ENCODE data around the gene BEND3.

Gene BEND3

DNA sequence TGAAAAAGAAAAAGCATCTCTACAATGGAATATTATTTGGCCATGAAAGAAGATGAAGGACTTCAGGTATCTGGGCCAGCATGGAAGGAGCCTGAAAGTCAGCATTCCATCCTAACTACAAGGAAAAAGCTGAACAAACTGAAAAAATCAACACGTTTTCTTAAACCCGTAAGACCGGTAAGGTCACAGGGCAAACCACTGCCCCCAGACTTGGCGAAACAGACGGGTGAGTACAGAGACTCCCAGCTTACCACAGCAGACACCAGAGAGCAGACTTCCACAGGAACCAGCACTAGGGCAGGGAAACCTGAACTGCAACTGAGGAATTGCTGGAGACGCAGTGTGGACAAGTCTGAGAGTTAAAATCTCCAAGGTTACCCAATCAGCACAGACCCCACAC, 31.4 kb downstream of the BEND3 start:
- no peak for DNase-seq
- no peak overlapping the region for H3K4me3 ChIP-seq (ENCODE audit: low read depth, low read length)
- H3K27ac ChIP-seq, result no peak overlapping the region
- H3K27me3 ChIP-seq (replicated peaks), result no peaks in the 10 kb centered on the region
- TF ChIP-seq, protein P1, sequence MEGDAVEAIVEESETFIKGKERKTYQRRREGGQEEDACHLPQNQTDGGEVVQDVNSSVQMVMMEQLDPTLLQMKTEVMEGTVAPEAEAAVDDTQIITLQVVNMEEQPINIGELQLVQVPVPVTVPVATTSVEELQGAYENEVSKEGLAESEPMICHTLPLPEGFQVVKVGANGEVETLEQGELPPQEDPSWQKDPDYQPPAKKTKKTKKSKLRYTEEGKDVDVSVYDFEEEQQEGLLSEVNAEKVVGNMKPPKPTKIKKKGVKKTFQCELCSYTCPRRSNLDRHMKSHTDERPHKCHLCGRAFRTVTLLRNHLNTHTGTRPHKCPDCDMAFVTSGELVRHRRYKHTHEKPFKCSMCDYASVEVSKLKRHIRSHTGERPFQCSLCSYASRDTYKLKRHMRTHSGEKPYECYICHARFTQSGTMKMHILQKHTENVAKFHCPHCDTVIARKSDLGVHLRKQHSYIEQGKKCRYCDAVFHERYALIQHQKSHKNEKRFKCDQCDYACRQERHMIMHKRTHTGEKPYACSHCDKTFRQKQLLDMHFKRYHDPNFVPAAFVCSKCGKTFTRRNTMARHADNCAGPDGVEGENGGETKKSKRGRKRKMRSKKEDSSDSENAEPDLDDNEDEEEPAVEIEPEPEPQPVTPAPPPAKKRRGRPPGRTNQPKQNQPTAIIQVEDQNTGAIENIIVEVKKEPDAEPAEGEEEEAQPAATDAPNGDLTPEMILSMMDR (IDR thresholded peaks at IDR 0.05; ENCODE audit: low read depth, low read length, missing control alignments), result no peak
- H3K36me3 ChIP-seq (replicated peaks), result no peaks in the 10 kb centered on the region
- in situ Hi-C loops (cut with HindIII; ENCODE audit: low pct_ligation_motif_present, low sequenced_read_pairs), result no loop called here

DNA sequence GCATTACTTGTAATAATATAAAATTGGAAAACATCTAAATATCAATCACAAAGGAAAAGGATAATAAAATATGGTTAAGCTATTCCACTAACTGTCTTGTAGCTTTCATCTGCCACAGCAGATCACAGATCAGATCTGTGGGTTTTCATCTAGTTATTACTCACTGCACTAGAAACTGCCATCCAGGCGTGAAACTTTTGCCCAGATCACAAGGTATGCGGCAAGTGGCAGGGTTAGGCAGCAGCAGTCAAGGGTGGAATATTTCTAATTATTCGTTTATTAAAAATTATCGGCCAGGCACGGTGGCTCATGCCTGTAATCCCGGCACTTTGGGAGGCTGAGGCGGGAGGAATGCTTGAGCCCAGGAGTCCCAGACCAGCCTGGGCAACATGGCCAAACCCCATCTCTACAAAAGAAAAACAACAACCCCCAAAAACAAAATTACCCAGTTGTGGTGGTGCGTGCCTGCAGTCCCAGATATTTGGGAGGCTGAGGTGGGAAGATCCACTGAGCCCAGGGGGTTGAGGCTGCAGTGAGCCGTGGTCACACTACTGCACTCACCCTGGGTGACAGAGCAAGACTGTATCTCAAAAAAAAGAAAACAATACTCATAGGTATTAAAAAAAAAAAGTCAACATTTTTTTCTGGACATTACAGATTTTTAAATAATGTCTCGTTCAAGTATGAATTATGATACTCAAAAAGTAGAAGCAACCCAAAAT, 32.1 kb downstream of the BEND3 start:
- H3K27me3 ChIP-seq (replicated peaks), result no peaks in the 10 kb centered on the region
- no peak for DNase-seq
- TF ChIP-seq, protein P1 (IDR thresholded peaks at IDR 0.05; ENCODE audit: low read depth, low read length, missing control alignments), result no peak
- H3K36me3 ChIP-seq (replicated peaks), result no peaks in the 10 kb centered on the region
- H3K27ac ChIP-seq, result no peak overlapping the region
- in situ Hi-C loops (cut with HindIII; ENCODE audit: low pct_ligation_motif_present, low sequenced_read_pairs), result no loop called here
- H3K4me3 ChIP-seq (ENCODE audit: low read depth, low read length), result no peak overlapping the region

DNA sequence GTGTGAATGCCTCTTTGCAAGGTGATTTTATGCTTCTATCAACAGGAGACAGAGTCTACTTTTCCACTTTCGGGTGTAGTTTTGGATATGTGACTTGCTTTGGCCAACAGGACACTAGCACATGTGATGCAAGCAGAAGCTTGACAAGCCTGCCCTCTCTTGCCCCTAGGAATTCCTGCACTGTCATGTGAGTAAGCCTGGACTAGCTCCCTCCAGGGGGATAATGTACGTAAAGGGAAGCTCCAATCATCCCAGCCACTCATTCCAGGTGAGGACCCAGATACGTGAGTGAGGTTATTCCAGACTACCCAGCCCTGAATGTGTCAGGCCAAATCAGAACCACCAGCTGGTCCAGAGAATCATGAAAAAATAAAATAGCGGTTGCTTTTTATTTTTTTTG, 33.3 kb downstream of the BEND3 start:
- Histone ChIP-seq H3K4me3 (ENCODE audit: low read depth, low read length) (no peak overlapping the region), H3K27me3 (replicated peaks) (no peaks in the 10 kb centered on the region), H3K27ac (no peak overlapping the region), H3K36me3 (replicated peaks) (no peaks in the 10 kb centered on the region)
- no peak for DNase-seq
- TF ChIP-seq, protein P1 (IDR thresholded peaks at IDR 0.05; ENCODE audit: low read depth, low read length, missing control alignments), result no peak
- in situ Hi-C loops (cut with HindIII; ENCODE audit: low pct_ligation_motif_present, low sequenced_read_pairs), result no loop called here

DNA sequence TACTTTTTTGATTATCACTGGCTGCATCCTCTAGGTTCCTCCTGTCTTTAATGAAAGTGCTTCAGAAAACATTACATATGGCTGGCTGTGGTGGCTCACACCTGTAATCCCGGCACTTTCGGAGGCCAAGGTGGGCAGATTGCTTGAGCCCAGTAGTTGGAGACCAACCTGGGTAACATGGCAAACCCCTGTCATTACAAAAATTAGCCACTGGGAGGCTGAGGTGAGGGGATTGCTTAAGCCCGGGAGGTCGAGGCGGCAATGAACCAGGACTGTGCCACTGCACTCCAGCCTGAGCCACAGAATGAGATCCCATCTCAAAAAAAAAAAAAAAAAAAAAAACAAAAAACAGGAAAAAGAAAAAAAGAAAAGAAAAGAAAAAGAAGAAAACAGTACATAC, 35.3 kb downstream of the BEND3 start:
- Histone ChIP-seq H3K27me3 (replicated peaks) (no peaks in the 10 kb centered on the region), H3K4me3 (ENCODE audit: low read depth, low read length) (no peak overlapping the region), H3K36me3 (replicated peaks) (no peaks in the 10 kb centered on the region), H3K27ac (no peak overlapping the region)
- no peak for DNase-seq
- TF ChIP-seq, protein P1 (IDR thresholded peaks at IDR 0.05; ENCODE audit: low read depth, low read length, missing control alignments), result peak; percentile 50
- in situ Hi-C loops (cut with HindIII; ENCODE audit: low pct_ligation_motif_present, low sequenced_read_pairs), result no loop called here

DNA sequence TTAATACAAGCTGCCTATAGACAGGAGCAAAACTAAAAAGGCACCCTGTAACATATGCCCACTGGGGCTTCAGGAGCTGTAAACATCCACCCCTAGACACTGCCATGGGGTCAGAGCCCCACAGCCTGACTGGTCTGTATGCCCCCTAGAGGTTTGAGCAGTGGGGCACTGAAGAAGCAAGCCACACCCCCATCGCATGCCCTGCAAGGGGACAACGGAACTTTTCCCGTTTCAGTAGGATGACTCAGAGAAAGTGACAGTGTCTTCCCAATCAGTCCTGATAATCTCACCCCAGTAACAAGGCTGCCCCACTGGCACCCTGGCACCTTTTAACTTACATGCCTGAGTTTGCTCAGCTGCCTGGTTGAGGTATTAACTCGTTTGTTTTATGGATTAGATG, 35.9 kb downstream of the BEND3 start:
- TF ChIP-seq, protein P1 (IDR thresholded peaks at IDR 0.05; ENCODE audit: low read depth, low read length, missing control alignments), result peak; percentile 5
- no peak for DNase-seq
- Histone ChIP-seq H3K36me3 (replicated peaks) (no peaks in the 10 kb centered on the region), H3K27me3 (replicated peaks) (no peaks in the 10 kb centered on the region), H3K4me3 (ENCODE audit: low read depth, low read length) (no peak overlapping the region), H3K27ac (no peak overlapping the region)
- in situ Hi-C loops (cut with HindIII; ENCODE audit: low pct_ligation_motif_present, low sequenced_read_pairs), result no loop called here

DNA sequence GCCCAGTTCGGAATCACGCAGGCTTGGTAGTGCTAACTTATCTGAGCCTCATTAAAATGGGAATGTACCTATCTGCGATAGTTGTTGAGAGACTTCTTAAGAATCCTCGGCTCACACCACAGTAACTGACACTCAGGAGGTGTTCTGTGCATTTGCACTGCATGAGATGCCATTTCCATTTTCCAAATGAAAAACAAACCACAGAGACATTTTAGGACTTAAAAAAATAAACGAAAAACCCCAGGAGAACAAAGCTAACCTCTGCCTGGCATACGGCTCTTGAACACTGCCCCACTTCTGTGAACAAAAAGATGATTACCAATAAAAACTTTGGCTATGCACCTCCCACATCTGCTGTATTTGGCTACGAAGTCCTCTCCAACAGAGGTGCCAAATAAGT, 37.6 kb downstream of the BEND3 start:
- TF ChIP-seq, protein P1 (IDR thresholded peaks at IDR 0.05; ENCODE audit: low read depth, low read length, missing control alignments), result no peak
- Histone ChIP-seq H3K36me3 (replicated peaks) (no peaks in the 10 kb centered on the region), H3K27ac (no peak overlapping the region), H3K4me3 (ENCODE audit: low read depth, low read length) (no peak overlapping the region), H3K27me3 (replicated peaks) (no peaks in the 10 kb centered on the region)
- in situ Hi-C loops (cut with HindIII; ENCODE audit: low pct_ligation_motif_present, low sequenced_read_pairs), result no loop called here
- DNase-seq, result no peak

Data from brain microvascular endothelial cell (primary cell).